ENCODE data around the gene CDH19.
A peak's percentile ranks its signal among the peaks of the same experiment; 100 is the strongest.

CDH19 gene

DNA sequence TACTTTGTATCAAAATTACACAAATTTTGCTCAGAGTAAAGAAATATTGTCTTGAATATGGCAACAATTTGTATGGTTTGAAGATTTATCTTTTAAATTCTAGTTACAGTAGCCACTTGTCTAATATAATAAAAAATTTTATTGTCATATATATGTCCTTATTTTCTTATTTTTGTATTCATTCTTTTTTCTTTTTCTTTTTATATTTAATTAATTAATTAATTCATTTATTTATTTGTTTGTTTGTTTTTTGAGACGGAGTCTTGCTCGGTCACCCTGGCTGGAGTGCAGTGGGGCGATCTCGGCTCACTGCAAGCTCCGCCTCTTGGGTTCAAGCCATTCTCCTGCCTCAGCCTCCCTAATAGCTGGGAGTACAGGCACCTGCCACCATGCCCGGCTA is 3.7 kb upstream of the CDH19 start:
- Histone ChIP-seq H3K4me3 (no peak overlapping the region), H3K27me3 (ENCODE audit: low read depth) (no peaks in the 10 kb centered on the region), H3K9me3 (no peaks in the 10 kb centered on the region), H3K36me3 (replicated peaks) (no peaks in the 10 kb centered on the region), H3K4me1 (no peaks in the 10 kb centered on the region)
- in situ Hi-C loops (cut with MboI; ENCODE audit: low sequenced_read_pairs): no loop called here
- DNase-seq (ENCODE audit: low spot score in 2 of 2): no peak

DNA sequence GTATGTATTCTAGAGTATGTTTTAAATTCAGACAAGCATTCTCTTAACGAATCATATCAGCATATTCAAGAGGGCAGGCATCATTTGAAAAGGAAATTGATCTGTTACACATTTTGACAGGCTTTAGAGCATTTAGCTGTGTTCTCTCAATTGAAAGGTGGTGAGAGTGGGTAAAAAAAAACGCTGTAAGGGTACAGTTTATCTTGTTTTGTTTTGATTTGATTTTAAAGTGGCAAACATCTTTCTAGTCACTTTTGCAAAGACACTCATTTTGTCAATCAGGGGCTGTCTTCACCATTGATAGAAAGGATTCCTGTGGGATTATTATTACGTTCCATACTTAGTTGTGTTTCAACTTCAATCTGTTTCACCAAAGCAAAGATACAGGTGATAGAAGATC is 2.2 kb downstream of the CDH19 start:
- in situ Hi-C loops (cut with MboI; ENCODE audit: low sequenced_read_pairs): no loop called here
- no peaks in the 10 kb centered on the region for H3K9me3 ChIP-seq
- no peaks in the 10 kb centered on the region for H3K27me3 ChIP-seq (ENCODE audit: low read depth)
- H3K36me3 ChIP-seq (replicated peaks): no peaks in the 10 kb centered on the region
- DNase-seq (ENCODE audit: low spot score in 2 of 2): no peak
- no peak overlapping the region for H3K4me3 ChIP-seq
- no peaks in the 10 kb centered on the region for H3K4me1 ChIP-seq

DNA sequence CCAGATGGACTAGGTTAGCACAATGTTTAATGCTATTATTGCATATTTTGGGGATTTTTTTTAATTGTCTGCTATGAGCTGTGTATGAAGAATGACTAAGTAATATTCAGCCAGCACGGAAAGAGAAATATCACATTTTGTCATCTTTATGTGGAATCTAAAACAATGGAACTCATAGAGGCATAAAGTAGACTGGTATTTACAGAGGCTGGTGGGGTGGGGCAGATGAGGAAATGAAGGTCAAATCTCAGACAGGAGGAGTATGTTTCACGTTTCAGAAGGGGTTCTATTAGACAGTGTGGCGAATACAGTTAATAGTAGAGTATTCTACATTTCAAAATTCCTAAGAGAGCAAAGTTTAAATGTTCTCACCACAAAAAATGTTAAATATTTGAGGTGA is 4.7 kb downstream of the CDH19 start:
- Histone ChIP-seq H3K4me3 (no peak overlapping the region), H3K36me3 (replicated peaks) (no peaks in the 10 kb centered on the region), H3K27me3 (ENCODE audit: low read depth) (no peaks in the 10 kb centered on the region), H3K9me3 (no peaks in the 10 kb centered on the region), H3K4me1 (no peaks in the 10 kb centered on the region)
- in situ Hi-C loops (cut with MboI; ENCODE audit: low sequenced_read_pairs): no loop called here
- no peak for DNase-seq (ENCODE audit: low spot score in 2 of 2)

DNA sequence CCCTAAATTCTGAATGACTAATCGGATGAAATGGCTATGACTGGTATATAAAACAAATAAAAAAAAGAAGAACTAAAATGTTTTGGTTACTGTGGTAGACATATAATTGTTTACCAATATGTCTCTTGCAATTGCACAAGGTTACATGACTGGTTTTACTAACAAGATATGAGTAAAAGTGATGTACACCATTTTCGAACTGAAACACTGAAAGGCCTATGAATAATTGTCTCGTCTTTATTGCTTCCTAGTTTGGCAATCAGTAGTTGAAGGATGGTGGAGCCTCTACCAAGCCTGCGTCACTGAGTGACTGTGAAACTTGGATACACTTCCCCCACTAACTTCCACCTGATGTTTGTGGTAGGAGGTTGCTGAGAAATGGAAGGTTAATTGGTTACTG is 16.5 kb downstream of the CDH19 start:
- Histone ChIP-seq H3K9me3 (no peaks in the 10 kb centered on the region), H3K27me3 (ENCODE audit: low read depth) (no peaks in the 10 kb centered on the region), H3K4me3 (no peak overlapping the region), H3K36me3 (replicated peaks) (no peaks in the 10 kb centered on the region), H3K4me1 (peaks cover 2% of the 10 kb centered on the region; the same call in 1 of the 2 replicates)
- in situ Hi-C loops (cut with MboI; ENCODE audit: low sequenced_read_pairs): no loop called here
- DNase-seq (ENCODE audit: low spot score in 2 of 2): no peak

DNA sequence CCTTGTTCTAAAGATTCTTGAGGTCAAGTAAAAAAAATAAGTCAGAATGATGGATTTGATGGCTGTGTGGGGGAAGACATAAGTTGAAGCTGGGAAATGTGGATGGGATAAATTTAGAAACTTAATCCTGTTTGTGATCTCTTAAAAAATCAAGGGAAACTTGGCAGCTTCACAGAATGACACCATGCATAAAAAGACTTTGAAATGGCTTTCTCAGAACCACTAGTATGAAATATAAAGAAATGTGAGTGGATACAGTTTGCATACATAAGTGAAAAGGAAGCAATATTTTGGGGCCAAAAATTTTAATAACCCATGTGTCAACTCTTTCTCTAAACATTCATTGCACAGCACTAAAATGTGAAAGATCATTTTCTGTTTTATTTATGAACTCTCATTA is 21.7 kb downstream of the CDH19 start:
- no peak for DNase-seq (ENCODE audit: low spot score in 2 of 2)
- in situ Hi-C loops (cut with MboI; ENCODE audit: low sequenced_read_pairs): no loop called here
- no peaks in the 10 kb centered on the region for H3K36me3 ChIP-seq (replicated peaks)
- no peak overlapping the region for H3K4me3 ChIP-seq
- H3K9me3 ChIP-seq: no peaks in the 10 kb centered on the region
- peaks cover 2% of the 10 kb centered on the region; the same call in 1 of the 2 replicates for H3K4me1 ChIP-seq
- H3K27me3 ChIP-seq (ENCODE audit: low read depth): no peaks in the 10 kb centered on the region

DNA sequence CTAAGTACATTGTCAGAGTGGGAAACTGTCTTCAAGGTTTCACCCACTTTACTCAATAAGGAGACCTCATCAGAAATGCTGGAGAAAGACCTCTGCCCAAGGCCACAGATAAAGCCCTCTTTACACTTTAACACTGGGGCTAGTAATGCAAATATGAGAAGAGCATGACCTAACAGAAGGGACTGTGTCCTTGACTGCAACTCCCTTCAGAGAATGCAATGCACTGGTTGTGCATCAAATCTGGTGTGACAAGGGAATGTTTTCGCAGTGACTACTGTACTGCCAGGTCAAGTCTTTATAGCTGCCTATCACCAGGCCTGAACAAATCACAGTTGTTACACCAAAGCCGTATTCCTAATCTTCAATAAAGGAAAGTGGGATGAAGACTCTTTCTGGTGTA is 28.6 kb downstream of the CDH19 start:
- Histone ChIP-seq H3K36me3 (replicated peaks) (no peaks in the 10 kb centered on the region), H3K27me3 (ENCODE audit: low read depth) (no peaks in the 10 kb centered on the region; the same call in 1 of the 2 replicates), H3K4me3 (no peak overlapping the region), H3K9me3 (no peaks in the 10 kb centered on the region), H3K4me1 (no peaks in the 10 kb centered on the region)
- no peak for DNase-seq (ENCODE audit: low spot score in 2 of 2)
- in situ Hi-C loops (cut with MboI; ENCODE audit: low sequenced_read_pairs): no loop called here

DNA sequence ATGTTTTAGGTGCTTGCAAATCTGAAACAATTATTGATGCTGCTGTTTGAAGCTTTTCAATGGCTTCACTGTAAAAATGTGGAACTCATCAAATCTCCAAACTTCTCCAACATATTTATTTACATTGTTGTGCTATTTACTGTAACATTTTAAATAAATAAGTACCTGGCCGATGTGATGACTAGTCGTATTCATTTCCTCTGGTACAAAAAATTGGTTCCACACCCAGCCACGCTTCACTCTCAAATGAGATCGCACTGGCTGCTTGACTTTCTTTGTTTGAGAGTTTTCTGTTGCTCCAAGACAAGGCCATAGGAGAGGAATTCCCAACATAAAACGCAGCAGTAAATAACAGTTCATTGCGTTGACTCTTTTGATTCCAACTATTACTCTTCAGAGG is 32.0 kb downstream of the CDH19 start:
- Histone ChIP-seq H3K9me3 (no peaks in the 10 kb centered on the region), H3K36me3 (replicated peaks) (no peaks in the 10 kb centered on the region), H3K4me3 (no peak overlapping the region), H3K27me3 (ENCODE audit: low read depth) (no peaks in the 10 kb centered on the region; the same call in 1 of the 2 replicates), H3K4me1 (no peaks in the 10 kb centered on the region)
- in situ Hi-C loops (cut with MboI; ENCODE audit: low sequenced_read_pairs): no loop called here
- no peak for DNase-seq (ENCODE audit: low spot score in 2 of 2)

DNA sequence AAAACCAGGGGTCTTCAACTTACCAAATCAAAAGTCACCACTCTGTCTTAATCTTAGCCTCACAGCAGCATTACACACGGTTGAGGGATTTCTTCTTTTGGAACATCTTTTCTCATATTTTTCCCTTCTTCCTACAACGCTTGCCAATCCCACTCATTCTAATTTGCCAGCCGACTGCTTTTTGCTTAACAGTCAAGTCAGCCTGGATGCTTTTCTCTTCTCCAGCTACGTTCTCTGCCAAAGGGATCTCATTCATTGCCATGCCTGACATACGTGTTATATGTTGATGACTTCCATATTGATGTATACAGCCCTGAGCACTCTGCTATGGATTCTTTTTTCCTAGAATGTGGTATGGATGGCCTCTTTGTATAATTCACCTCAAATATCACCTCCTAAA is 37.3 kb downstream of the CDH19 start:
- no peak for DNase-seq (ENCODE audit: low spot score in 2 of 2)
- H3K27me3 ChIP-seq (ENCODE audit: low read depth): no peaks in the 10 kb centered on the region
- H3K4me3 ChIP-seq: no peak overlapping the region
- no peaks in the 10 kb centered on the region for H3K36me3 ChIP-seq (replicated peaks)
- H3K9me3 ChIP-seq: no peaks in the 10 kb centered on the region
- no peaks in the 10 kb centered on the region for H3K4me1 ChIP-seq
- in situ Hi-C loops (cut with MboI; ENCODE audit: low sequenced_read_pairs): no loop called here

DNA sequence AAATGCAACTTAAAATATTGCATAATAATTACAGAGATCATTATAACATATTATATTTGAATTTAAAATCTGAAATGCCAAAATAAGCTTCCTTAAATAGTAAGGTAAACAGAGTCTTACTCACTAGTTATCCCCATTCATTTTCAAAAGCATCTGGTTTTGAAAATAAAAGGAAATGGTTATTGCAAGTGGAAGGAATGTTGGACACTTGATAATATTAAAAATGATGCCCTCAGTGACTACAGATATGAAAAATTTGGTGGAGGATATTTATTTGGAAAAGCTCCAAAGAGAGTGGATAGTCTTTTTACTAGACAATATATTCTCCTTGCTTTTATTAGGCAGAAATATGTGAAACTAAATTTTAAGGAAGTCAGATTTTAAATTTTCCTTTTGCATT is 39.7 kb downstream of the CDH19 start:
- Histone ChIP-seq H3K36me3 (replicated peaks) (no peaks in the 10 kb centered on the region), H3K9me3 (no peaks in the 10 kb centered on the region), H3K4me1 (no peaks in the 10 kb centered on the region), H3K4me3 (no peak overlapping the region), H3K27me3 (ENCODE audit: low read depth) (no peaks in the 10 kb centered on the region)
- in situ Hi-C loops (cut with MboI; ENCODE audit: low sequenced_read_pairs): no loop called here
- DNase-seq (ENCODE audit: low spot score in 2 of 2): no peak

DNA sequence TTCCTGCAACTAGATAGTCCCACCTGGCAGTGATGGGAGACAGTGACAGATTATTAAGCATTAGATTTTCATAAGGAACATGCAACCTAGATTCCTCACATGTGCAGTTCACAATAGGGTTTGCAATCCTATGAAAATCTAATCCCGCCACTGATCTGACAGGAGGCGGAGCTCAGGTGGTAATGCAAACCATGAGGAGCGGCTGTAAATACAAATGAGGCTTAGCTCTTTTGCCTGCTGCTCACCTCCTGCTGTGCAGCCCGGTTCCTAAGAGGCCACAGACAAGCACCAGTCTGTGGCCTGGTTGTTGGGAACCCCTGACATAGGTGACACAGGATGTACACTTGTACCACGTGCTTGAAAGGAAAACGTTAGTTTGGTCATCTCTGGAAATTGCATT is 41.6 kb downstream of the CDH19 start:
- Histone ChIP-seq H3K27me3 (ENCODE audit: low read depth) (no peaks in the 10 kb centered on the region), H3K36me3 (replicated peaks) (no peaks in the 10 kb centered on the region), H3K4me1 (no peaks in the 10 kb centered on the region), H3K9me3 (no peaks in the 10 kb centered on the region), H3K4me3 (no peak overlapping the region)
- in situ Hi-C loops (cut with MboI; ENCODE audit: low sequenced_read_pairs): no loop called here
- DNase-seq (ENCODE audit: low spot score in 2 of 2): peak in 1 of 2 experiments; percentile 17

DNA sequence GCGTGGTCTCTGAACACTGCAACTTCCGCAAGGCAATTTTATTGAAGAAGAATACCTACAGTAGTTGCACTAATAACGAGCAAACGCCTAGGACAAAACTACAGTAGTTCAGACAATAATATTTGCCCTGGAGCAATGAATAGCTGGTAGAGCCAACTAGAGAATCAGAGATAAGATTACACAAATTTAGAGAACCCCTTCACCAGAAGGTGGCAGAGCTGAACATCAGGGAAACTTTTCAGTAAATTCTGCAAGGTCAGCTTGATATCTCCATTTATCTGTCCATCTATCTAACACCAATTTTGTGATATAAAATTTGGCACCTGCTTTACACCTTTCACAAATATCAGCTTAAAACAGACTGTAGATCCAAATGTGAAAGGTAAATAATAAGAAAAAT is 43.8 kb downstream of the CDH19 start:
- peak; percentile 36 to 73 for DNase-seq (ENCODE audit: low spot score in 2 of 2)
- H3K4me3 ChIP-seq: no peak overlapping the region
- in situ Hi-C loops (cut with MboI; ENCODE audit: low sequenced_read_pairs): no loop called here
- no peaks in the 10 kb centered on the region for H3K27me3 ChIP-seq (ENCODE audit: low read depth)
- H3K36me3 ChIP-seq (replicated peaks): no peaks in the 10 kb centered on the region
- H3K4me1 ChIP-seq: no peaks in the 10 kb centered on the region
- no peaks in the 10 kb centered on the region for H3K9me3 ChIP-seq

DNA sequence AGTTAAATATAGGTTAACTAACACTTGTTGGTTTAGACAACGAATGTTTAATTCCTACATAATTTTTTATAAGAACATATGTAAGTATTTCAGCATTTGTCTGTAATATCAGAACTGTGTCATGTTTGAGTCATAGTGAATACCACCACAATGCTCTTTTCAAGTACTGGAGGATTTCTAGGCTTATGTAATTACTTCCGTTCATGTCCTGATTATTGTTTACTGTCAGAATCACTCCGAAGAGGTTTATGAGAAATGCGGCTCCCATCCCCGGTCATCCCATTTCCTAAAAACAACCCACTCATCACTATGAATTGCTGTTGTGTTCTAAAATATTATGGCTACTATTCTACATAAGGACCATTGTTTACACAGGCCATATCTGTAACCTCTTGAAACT is 45.1 kb downstream of the CDH19 start:
- Histone ChIP-seq H3K27me3 (ENCODE audit: low read depth) (no peaks in the 10 kb centered on the region), H3K9me3 (no peaks in the 10 kb centered on the region), H3K4me1 (no peaks in the 10 kb centered on the region), H3K36me3 (replicated peaks) (no peaks in the 10 kb centered on the region), H3K4me3 (no peak overlapping the region)
- in situ Hi-C loops (cut with MboI; ENCODE audit: low sequenced_read_pairs): no loop called here
- no peak for DNase-seq (ENCODE audit: low spot score in 2 of 2)

DNA sequence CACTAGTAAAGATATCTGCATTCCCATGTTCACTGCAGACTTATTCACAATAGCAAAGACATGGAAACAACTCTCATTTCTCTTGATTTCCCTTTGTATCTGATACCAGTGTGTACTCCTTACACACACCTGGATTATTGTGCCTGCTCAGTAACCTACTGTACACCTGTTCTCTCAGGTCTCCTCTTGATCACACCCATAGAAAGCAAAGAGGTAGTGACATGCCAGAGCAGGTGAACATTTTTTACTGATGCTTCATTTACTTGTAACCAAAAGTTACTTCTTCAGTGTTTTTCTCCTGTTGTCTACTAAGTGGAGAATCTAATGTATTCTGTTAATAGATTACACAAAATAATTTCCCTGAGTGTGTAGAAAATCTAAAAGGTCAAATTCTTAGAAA is 46.8 kb downstream of the CDH19 start:
- Histone ChIP-seq H3K4me3 (no peak overlapping the region), H3K27me3 (ENCODE audit: low read depth) (no peaks in the 10 kb centered on the region), H3K36me3 (replicated peaks) (no peaks in the 10 kb centered on the region), H3K9me3 (no peaks in the 10 kb centered on the region), H3K4me1 (no peaks in the 10 kb centered on the region)
- in situ Hi-C loops (cut with MboI; ENCODE audit: low sequenced_read_pairs): no loop called here
- DNase-seq (ENCODE audit: low spot score in 2 of 2): no peak

DNA sequence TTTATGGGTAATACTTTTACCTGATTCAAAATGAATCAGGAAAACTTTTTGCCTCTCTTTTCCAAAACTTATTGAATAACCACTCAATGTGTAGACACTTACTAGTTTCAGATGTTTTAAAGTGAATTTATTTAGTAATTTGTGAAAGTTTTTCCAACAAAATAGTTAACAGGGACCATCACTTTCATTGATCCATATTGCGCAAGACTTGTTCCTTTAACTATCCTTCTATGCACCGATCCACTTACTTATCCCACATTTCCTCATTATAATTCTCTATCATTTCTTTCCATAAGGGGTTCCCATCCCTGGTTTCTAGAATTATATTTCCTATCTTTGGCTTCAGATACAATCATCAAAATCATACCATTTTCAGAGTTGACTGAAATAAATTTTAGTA is 48.3 kb downstream of the CDH19 start:
- H3K4me1 ChIP-seq: no peaks in the 10 kb centered on the region
- in situ Hi-C loops (cut with MboI; ENCODE audit: low sequenced_read_pairs): no loop called here
- H3K9me3 ChIP-seq: no peaks in the 10 kb centered on the region
- no peak overlapping the region for H3K4me3 ChIP-seq
- no peaks in the 10 kb centered on the region for H3K27me3 ChIP-seq (ENCODE audit: low read depth)
- H3K36me3 ChIP-seq (replicated peaks): no peaks in the 10 kb centered on the region
- no peak for DNase-seq (ENCODE audit: low spot score in 2 of 2)

DNA sequence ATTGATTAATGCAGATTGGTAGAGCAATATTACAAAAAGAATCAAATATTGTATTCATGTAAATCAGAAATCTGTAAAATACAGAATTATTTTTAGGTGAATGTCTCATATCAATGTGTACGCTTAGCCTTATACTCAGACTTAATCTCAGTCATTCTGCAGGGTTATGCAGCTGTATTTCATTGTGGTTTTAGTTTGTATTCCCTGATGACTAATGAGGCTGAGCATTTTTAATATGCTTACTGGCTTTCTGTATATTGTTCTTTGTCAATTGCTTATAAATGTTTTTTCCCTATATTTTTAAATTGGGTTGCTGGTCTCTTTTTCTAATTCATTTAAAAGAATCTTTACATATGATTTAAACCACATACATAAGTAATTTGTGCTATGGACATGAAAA is 50.1 kb downstream of the CDH19 start:
- Histone ChIP-seq H3K4me3 (no peak overlapping the region), H3K27me3 (ENCODE audit: low read depth) (no peaks in the 10 kb centered on the region), H3K9me3 (no peaks in the 10 kb centered on the region), H3K4me1 (no peaks in the 10 kb centered on the region), H3K36me3 (replicated peaks) (no peaks in the 10 kb centered on the region)
- no peak for DNase-seq (ENCODE audit: low spot score in 2 of 2)
- in situ Hi-C loops (cut with MboI; ENCODE audit: low sequenced_read_pairs): no loop called here
